CD4-positive, alpha-beta memory T cell (primary cell): ENCODE measurements around the gene PLEK. TPM values are rescaled to one million over a fixed set of nuclear protein-coding genes. Genes with fewer than 3 reads are reported as not detected.

Source experiments
- CTCF ChIA-PET: fragments of 350-600 bp; sonication (Branson Sonifier 250); formaldehyde crosslinking; loops from one replicate; lab custom pipeline; 2021; ENCODE audit warnings: inconsistent platforms; ENCODE audit not compliant: partially characterized antibody; lab: Charles Lee
- POLR2A ChIA-PET: fragments of 350-600 bp; sonication (Branson Sonifier 250); formaldehyde crosslinking; loops from one replicate; lab custom pipeline; 2021; ENCODE audit not compliant: partially characterized antibody; lab: Charles Lee
- DNase-seq, 5 donors: peaks; one replicate each; pipeline versions ENCODE4 v3.0.0 to v3.0.0-alpha.2; 2020 to 2022; ENCODE audit warnings: mixed read lengths in 1 of 5
- H3K27ac ChIP-seq: one replicate; pipeline ENCODE4 v1.7.0; 2013; ENCODE audit warnings: low read depth, low read length
- H3K27me3 ChIP-seq: 2 replicates; pipeline ENCODE4 v1.7.0; 2013; ENCODE audit warnings: mild to moderate bottlenecking, low read length, moderate library complexity; ENCODE audit not compliant: insufficient read depth
- H3K36me3 ChIP-seq: 2 replicates; pipeline ENCODE4 v1.7.0; 2013; ENCODE audit warnings: mild to moderate bottlenecking, low read length, moderate library complexity; ENCODE audit not compliant: insufficient read depth
- H3K4me1 ChIP-seq: 2 replicates; pipeline ENCODE4 v1.7.0; 2013; ENCODE audit warnings: mild to moderate bottlenecking, low read length, moderate library complexity; ENCODE audit not compliant: insufficient read depth
- H3K4me3 ChIP-seq, 2 donors: one replicate each; pipeline ENCODE4 v1.7.0; 2013; ENCODE audit warnings: low read length in 2 of 2, mild to moderate bottlenecking in 1 of 2
- H3K9me3 ChIP-seq, 2 donors: one replicate each; pipeline ENCODE4 v1.7.0; 2013; ENCODE audit warnings: low read length in 2 of 2, control low read depth in 1 of 2; ENCODE audit not compliant: control insufficient read depth in 1 of 2
- H3K27ac Mint-ChIP-seq, 7 donors: one replicate each; pipeline ENCODE4 v1.8.0; 2020 to 2021; ENCODE audit warnings: mixed read lengths in 7 of 7, mild to moderate bottlenecking in 6 of 7, inconsistent platforms in 3 of 7, moderate library complexity in 3 of 7
- H3K27me3 Mint-ChIP-seq, 2 donors: one replicate each; pipeline ENCODE4 v1.8.0; 2020 to 2021; ENCODE audit warnings: mixed read lengths in 2 of 2
- H3K36me3 Mint-ChIP-seq, 2 donors: one replicate each; pipeline ENCODE4 v1.8.0; 2020 to 2021; ENCODE audit warnings: mixed read lengths in 2 of 2, inconsistent platforms in 1 of 2, mild to moderate bottlenecking in 1 of 2
- H3K4me1 Mint-ChIP-seq, 4 donors: one replicate each; pipeline ENCODE4 v1.8.0; 2020 to 2021; ENCODE audit warnings: mixed read lengths in 4 of 4, mild to moderate bottlenecking in 1 of 4
- H3K4me3 Mint-ChIP-seq, 8 donors: one replicate each; pipeline ENCODE4 v1.8.0; 2020 to 2021; ENCODE audit warnings: mixed read lengths in 8 of 8, mild to moderate bottlenecking in 7 of 8, moderate library complexity in 6 of 8, inconsistent platforms in 3 of 8
- H3K9me3 Mint-ChIP-seq, 8 donors: one replicate each; pipeline ENCODE4 v1.8.0; 2020 to 2021; ENCODE audit warnings: mixed read lengths in 8 of 8, mild to moderate bottlenecking in 5 of 8, inconsistent platforms in 3 of 8, moderate library complexity in 1 of 8
- intact Hi-C: fragments of 100-400 bp; cut with micrococcal nuclease; formaldehyde crosslinking; loops from one replicate; pipeline ENCODE4 v1.15.1; 2023
- polyA plus RNA-seq, 2 donors: library from polyadenylated mRNA; unstranded; fragments of 300-500 nt; fragmentation: Illumina TruSeq; gene quantifications; one replicate each; pipeline ENCODE4 v1.2.3, GENCODE V29; 2021
- total RNA-seq, 2 experiments: library from RNA; stranded (reverse); gene quantifications; one replicate each; pipeline ENCODE4 v1.2.3, GENCODE V29; 2021

The PLEK gene
- total and polyA plus RNA-seq, 4 experiments from 2014 or later: 5.7 to 10.7 (median 8.2) TPM

DNA sequence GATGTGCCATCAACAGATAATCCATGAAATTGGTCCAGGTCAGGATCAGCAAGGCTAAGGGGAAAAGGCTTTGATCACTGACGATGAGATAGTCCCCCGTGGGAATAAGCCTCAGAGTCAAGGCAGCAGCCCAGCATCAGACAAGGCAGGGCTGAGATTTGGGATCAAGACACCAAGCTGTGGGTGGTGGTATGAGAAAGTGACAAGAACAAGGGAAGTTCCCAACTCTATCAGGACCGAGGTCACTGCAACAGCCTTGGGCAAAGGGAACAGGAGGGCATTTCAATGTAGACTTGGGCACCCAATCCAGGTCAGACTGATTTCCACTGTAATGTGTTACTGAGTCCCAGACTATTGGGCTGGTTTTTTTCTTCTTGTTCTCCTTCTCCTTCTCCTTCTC is 18.7 kb downstream of the PLEK start:
- intact Hi-C loops: no loop called here
- Histone ChIP-seq H3K4me3 (no peak overlapping the region), H3K4me1 (peaks cover 66% of the 10 kb centered on the region), H3K27ac (no peak overlapping the region), H3K36me3 (no peaks in the 10 kb centered on the region), H3K9me3 (no peaks in the 10 kb centered on the region), H3K27me3 (no peaks in the 10 kb centered on the region)
- peaks cover 3 to 21% of the 10 kb centered on the region in 2 donors for H3K36me3 Mint-ChIP-seq
- H3K9me3 Mint-ChIP-seq: no peaks in the 10 kb centered on the region
- POLR2A ChIA-PET: no interaction called here
- no peak overlapping the region for H3K4me3 Mint-ChIP-seq
- H3K27me3 Mint-ChIP-seq: no peaks in the 10 kb centered on the region
- H3K27ac Mint-ChIP-seq: no peak overlapping the region
- CTCF ChIA-PET: no interaction called here
- no peak for DNase-seq
- H3K4me1 Mint-ChIP-seq: peaks cover 30 to 71% (median 57%) of the 10 kb centered on the region in 4 donors

- H3K27ac ChIP-seq: no peak overlapping the region
- Mint-ChIP-seq H3K27me3 (no peaks in the 10 kb centered on the region), H3K9me3 (no peaks in the 10 kb centered on the region), H3K4me3 (no peak overlapping the region), H3K36me3 (peaks cover 3 to 19% of the 10 kb centered on the region in 2 donors), H3K27ac (no peak overlapping the region), H3K4me1 (peaks cover 31 to 72% (median 59%) of the 10 kb centered on the region in 4 donors)
- H3K9me3 ChIP-seq: no peaks in the 10 kb centered on the region
- no peak overlapping the region for H3K4me3 ChIP-seq
- no peaks in the 10 kb centered on the region for H3K36me3 ChIP-seq
- POLR2A ChIA-PET: interaction anchor here (1.0 kb wide), 1 partner anchor 19 kb away, joined by 3 read pairs; no protein-coding TSS in a partner anchor
- CTCF ChIA-PET: no interaction called here
- DNase-seq: no peak
- no peaks in the 10 kb centered on the region for H3K27me3 ChIP-seq
- H3K4me1 ChIP-seq: peaks cover 68% of the 10 kb centered on the region
- intact Hi-C loops: no loop called here
These were observed 19.5 kb downstream of the PLEK start for GRCh38 chr2:68384485-68385107.

DNA sequence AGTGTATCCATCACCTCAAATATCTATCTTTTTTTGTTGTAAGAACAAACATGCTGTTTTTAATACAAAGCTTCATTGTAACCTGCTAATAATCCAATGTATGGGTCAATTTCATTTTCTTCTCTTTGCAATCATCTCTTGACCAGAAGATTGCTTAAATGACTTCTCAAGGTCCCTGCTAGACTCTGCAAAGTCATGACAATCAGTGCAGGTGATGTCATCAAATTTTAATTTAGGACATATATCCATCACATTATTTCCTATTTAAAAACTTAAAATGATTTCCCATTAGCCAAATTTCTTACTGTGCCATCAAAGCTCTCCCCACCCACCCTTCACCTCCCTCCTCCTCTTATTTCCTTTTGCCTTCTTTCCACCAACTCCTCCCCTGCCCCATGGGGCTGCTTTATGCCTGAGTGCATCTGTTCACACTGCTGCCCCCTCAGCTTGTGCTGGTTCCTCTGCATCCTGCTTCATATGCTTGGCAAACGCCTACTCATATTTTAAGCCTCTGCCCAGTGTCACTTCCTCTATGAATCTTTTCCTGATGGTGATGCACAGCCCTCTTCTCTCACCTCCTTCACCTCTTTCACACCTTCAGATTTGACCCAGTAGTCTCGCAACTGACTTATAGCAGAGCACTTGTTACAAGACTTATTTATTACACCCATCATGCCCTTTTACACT is 20.3 kb downstream of the PLEK start:
- peaks cover 63% of the 10 kb centered on the region for H3K4me1 ChIP-seq
- Mint-ChIP-seq H3K4me1 (peaks cover 27 to 64% (median 53%) of the 10 kb centered on the region in 4 donors), H3K9me3 (no peaks in the 10 kb centered on the region), H3K4me3 (peak overlapping the region in 2 of 8 donors; percentile 68 to 76), H3K27ac (peak overlapping the region in 4 of 7 donors; percentile 7 to 85 (median 36)), H3K36me3 (peaks cover 0 to 16% of the 10 kb centered on the region in 2 donors), H3K27me3 (no peaks in the 10 kb centered on the region)
- no peaks in the 10 kb centered on the region for H3K27me3 ChIP-seq
- CTCF ChIA-PET: no interaction called here
- H3K27ac ChIP-seq: no peak overlapping the region
- H3K36me3 ChIP-seq: no peaks in the 10 kb centered on the region
- intact Hi-C loops: no loop called here
- H3K9me3 ChIP-seq: no peaks in the 10 kb centered on the region
- H3K4me3 ChIP-seq: no peak overlapping the region
- peak in 1 of 5 donors; percentile 49 for DNase-seq
- POLR2A ChIA-PET: interaction anchor here (1.0 kb wide), 1 partner anchor 18 kb away, joined by 3 read pairs; no protein-coding TSS in a partner anchor

DNA sequence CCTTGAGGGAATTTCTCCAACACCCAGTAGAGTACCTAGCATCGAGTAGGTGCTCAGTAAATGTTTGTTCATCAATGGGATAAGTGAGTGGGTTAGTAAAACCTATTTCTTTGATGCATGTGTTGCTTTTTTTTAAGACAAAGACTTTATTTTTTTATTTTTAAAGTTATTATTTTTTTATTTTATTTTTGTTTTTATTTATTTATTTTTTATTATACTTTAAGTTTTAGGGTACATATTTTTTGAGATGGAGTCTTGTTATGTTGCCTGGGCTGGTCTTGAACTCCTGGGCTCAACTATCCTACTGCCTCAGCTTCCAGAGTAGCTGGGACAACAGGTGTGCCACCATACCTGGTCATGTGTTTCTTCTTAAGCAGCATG is 20.8 kb downstream of the PLEK start:
- no peak for DNase-seq
- Mint-ChIP-seq H3K27me3 (no peaks in the 10 kb centered on the region), H3K27ac (peak overlapping the region in 4 of 7 donors; percentile 7 to 85 (median 38)), H3K9me3 (no peaks in the 10 kb centered on the region), H3K4me3 (no peak overlapping the region), H3K36me3 (peaks cover 0 to 15% of the 10 kb centered on the region in 2 donors), H3K4me1 (peaks cover 26 to 62% (median 51%) of the 10 kb centered on the region in 4 donors)
- peaks cover 57% of the 10 kb centered on the region for H3K4me1 ChIP-seq
- ChIA-PET POLR2A (no interaction called here), CTCF (no interaction called here)
- H3K4me3 ChIP-seq: no peak overlapping the region
- intact Hi-C loops: no loop called here
- H3K27me3 ChIP-seq: no peaks in the 10 kb centered on the region
- H3K36me3 ChIP-seq: no peaks in the 10 kb centered on the region
- no peak overlapping the region for H3K27ac ChIP-seq
- H3K9me3 ChIP-seq: no peaks in the 10 kb centered on the region

DNA sequence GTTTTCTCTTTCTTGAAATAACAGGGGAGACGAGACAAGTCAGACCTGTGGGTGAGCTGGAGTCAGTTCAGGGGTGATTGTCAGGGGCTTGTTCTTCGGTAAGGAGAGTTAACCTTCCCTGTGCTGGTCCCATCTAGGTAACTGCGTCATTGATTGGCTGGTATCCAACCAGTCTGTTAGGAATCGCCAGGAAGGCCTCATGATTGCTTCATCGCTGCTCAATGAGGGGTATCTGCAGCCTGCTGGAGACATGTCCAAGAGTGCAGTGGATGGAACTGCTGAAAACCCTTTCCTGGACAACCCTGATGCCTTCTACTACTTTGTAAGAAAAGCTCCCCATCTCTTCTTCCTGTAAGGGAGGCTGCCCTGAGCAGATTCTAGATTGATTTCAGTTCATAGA is 21.3 kb downstream of the PLEK start:
- Mint-ChIP-seq H3K27ac (peak overlapping the region in 2 of 7 donors; percentile 25 to 63), H3K27me3 (no peaks in the 10 kb centered on the region), H3K4me3 (no peak overlapping the region), H3K36me3 (peaks cover 0 to 16% of the 10 kb centered on the region in 2 donors), H3K9me3 (no peaks in the 10 kb centered on the region), H3K4me1 (peaks cover 25 to 62% (median 52%) of the 10 kb centered on the region in 4 donors)
- no peaks in the 10 kb centered on the region for H3K36me3 ChIP-seq
- H3K9me3 ChIP-seq: no peaks in the 10 kb centered on the region
- ChIA-PET POLR2A (no interaction called here), CTCF (no interaction called here)
- DNase-seq: no peak
- peaks cover 53% of the 10 kb centered on the region for H3K4me1 ChIP-seq
- H3K27me3 ChIP-seq: no peaks in the 10 kb centered on the region
- H3K27ac ChIP-seq: no peak overlapping the region
- intact Hi-C loops: no loop called here
- H3K4me3 ChIP-seq: no peak overlapping the region

DNA sequence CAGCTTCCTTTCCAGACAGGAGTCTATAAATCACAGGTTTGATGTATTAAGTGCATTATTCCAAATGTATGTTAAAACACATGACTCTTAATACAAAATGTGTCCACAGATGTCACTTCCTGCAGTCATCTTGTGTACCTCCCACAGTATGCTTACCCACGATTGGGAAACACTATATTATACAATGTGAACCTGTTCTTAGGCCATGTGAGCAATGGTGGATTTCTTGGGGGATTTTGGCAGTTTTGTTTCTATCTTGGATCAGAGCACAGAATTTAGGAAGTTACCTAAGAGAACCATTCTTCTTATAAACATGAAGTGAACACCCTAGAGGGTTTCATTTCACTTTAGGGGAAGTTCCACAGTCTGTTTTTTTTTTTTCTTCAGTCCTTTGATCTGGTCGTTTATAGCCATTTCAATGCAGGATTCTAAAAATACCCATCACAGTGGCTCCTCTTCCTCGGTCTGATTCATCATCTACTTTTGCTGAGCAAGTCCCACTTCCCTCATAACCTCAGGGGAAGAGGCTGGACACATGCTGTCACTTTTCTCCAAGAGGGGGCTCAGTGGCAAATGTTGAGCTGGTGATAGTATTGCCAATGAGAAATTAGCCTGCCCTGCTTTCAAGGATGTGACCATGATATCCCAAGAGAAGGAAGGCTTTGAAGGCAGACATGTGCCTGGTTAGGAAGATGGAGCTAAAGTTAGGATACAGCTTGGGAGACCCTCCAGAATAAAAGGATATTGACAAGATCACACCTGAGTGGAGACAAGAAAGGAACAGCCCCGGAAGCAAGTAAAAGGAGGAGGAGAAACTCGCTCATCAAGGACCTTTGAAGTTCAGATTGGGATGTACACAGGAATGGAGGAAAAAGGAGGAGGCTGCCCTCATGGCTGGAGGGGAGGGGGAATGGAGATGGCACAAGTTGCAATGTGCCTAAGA is 22.6 kb downstream of the PLEK start:
- Mint-ChIP-seq H3K36me3 (peaks cover 0 to 15% of the 10 kb centered on the region in 2 donors), H3K4me1 (peaks cover 25 to 66% (median 55%) of the 10 kb centered on the region in 4 donors), H3K27me3 (no peaks in the 10 kb centered on the region), H3K9me3 (no peaks in the 10 kb centered on the region), H3K27ac (peak overlapping the region; percentile 36 to 96 (median 87)), H3K4me3 (peak overlapping the region in 7 of 8 donors; percentile 17 to 70 (median 58))
- ChIA-PET CTCF (interaction anchor here (1.4 to 1.6 kb wide), 3 partner anchors 16 to 49 kb away, joined by 3 to 4 read pairs (median 3); no protein-coding TSS in a partner anchor), POLR2A (interaction anchor here (0.7 to 1.7 kb wide), 3 partner anchors 15 to 38 kb away, joined by 3 to 7 read pairs (median 4); no protein-coding TSS in a partner anchor)
- Histone ChIP-seq H3K36me3 (no peaks in the 10 kb centered on the region), H3K27me3 (no peaks in the 10 kb centered on the region), H3K4me3 (no peak overlapping the region), H3K27ac (peak overlapping the region; percentile 47), H3K4me1 (peaks cover 53% of the 10 kb centered on the region), H3K9me3 (no peaks in the 10 kb centered on the region)
- intact Hi-C loops: no loop called here
- peak in 3 of 5 donors; percentile 32 to 46 (median 35) for DNase-seq
